Liver (tissue), 9 donors: ENCODE measurements around the gene HDHD3. TPM values are rescaled to one million over a fixed set of nuclear protein-coding genes. Genes with fewer than 3 reads are reported as not detected.

ENCODE experiments used
- DNase-seq: peaks from one replicate; pipeline ENCODE4 v3.0.0-alpha.2; 2017; ENCODE audit warnings: low spot score
- H3K27ac ChIP-seq, 2 donors: one replicate each; pipeline ENCODE4 v1.7.0; 2013; ENCODE audit warnings: inconsistent platforms in 2 of 2, low read length in 2 of 2, control low read depth in 1 of 2, low read depth in 1 of 2, mild to moderate bottlenecking in 1 of 2
- H3K27me3 ChIP-seq, 4 donors: one replicate each; pipeline versions ENCODE4 v1.6.1 to v1.7.0; 2013; ENCODE audit warnings: low read length in 3 of 4, inconsistent platforms in 1 of 4, mild to moderate bottlenecking in 1 of 4, moderate library complexity in 1 of 4; ENCODE audit not compliant: control insufficient read depth in 4 of 4, insufficient read depth in 4 of 4
- H3K36me3 ChIP-seq, 4 donors: one replicate each; pipeline versions ENCODE4 v1.6.1 to v1.7.0; 2013; ENCODE audit warnings: low read length in 3 of 4, mild to moderate bottlenecking in 3 of 4, low read depth in 1 of 4, moderate library complexity in 1 of 4; ENCODE audit not compliant: control insufficient read depth in 4 of 4, insufficient read depth in 3 of 4
- H3K4me1 ChIP-seq, 4 donors: one replicate each; pipeline versions ENCODE4 v1.6.1 to v1.7.0; 2013; ENCODE audit warnings: low read length in 3 of 4, mild to moderate bottlenecking in 3 of 4, moderate library complexity in 1 of 4; ENCODE audit not compliant: control insufficient read depth in 4 of 4, insufficient read depth in 4 of 4
- H3K4me3 ChIP-seq, 3 donors: one replicate each; pipeline versions ENCODE4 v1.6.1 to v1.7.0; 2013; ENCODE audit warnings: low read length in 3 of 3, control low read depth in 1 of 3, low read depth in 1 of 3, mild to moderate bottlenecking in 1 of 3
- H3K9ac ChIP-seq, 2 donors: one replicate each; pipeline ENCODE4 v1.7.0; 2013; ENCODE audit warnings: low read length in 2 of 2, mild to moderate bottlenecking in 2 of 2, moderate library complexity in 2 of 2, control low read depth in 1 of 2, low read depth in 1 of 2
- H3K9me3 ChIP-seq, 4 donors: one replicate each; pipeline versions ENCODE4 v1.6.1 to v1.7.0; 2013; ENCODE audit warnings: low read length in 3 of 4; ENCODE audit not compliant: control insufficient read depth in 4 of 4
- ATF3 ChIP-seq: IDR thresholded peaks from 2 replicates; pipeline ENCODE4 v1.6.1; 2016; ENCODE audit warnings: antibody characterized with exemption
- CTCF ChIP-seq: fragments of 150-350 bp; IDR thresholded peaks from 2 replicates; pipeline ENCODE4 v1.5.1; 2017; ENCODE audit warnings: improper control_type of control experiment, low read depth, low read length; ENCODE audit not compliant: missing input control
- EGR1 ChIP-seq, 2 donors: IDR thresholded peaks; 2 replicates each; pipeline ENCODE4 v1.6.1; 2016 to 2018; ENCODE audit warnings: antibody characterized with exemption in 2 of 2, low read depth in 2 of 2
- FOXA1 ChIP-seq: IDR thresholded peaks from 2 replicates; pipeline ENCODE4 v1.6.1; 2016; ENCODE audit warnings: antibody characterized with exemption
- FOXA2 ChIP-seq: IDR thresholded peaks from 2 replicates; pipeline ENCODE4 v1.6.1; 2016; ENCODE audit warnings: antibody characterized with exemption
- GABPA ChIP-seq, 2 donors: IDR thresholded peaks in 1 of 2; conservative IDR thresholded peaks in 1 of 2; 2 replicates each; pipeline ENCODE4 v1.6.1; 2016; ENCODE audit warnings: antibody characterized with exemption in 2 of 2, mild to moderate bottlenecking in 1 of 2, moderate library complexity in 1 of 2
- HNF4A ChIP-seq, 2 donors: conservative IDR thresholded peaks; 2 replicates each; pipeline ENCODE4 v1.6.1; 2016; ENCODE audit warnings: antibody characterized with exemption in 2 of 2, mild to moderate bottlenecking in 2 of 2
- HNF4G ChIP-seq: IDR thresholded peaks from 2 replicates; pipeline ENCODE4 v1.6.1; 2016; ENCODE audit warnings: antibody characterized with exemption
- JUND ChIP-seq, 2 donors: IDR thresholded peaks; 2 replicates each; pipeline ENCODE4 v1.6.1; 2016; ENCODE audit warnings: antibody characterized with exemption in 2 of 2
- MAX ChIP-seq: IDR thresholded peaks from 2 replicates; pipeline ENCODE4 v1.6.1; 2016; ENCODE audit warnings: antibody characterized with exemption
- NR2F2 ChIP-seq: IDR thresholded peaks from 2 replicates; pipeline ENCODE4 v1.6.1; 2016; ENCODE audit warnings: antibody characterized with exemption
- RAD21 ChIP-seq, 2 donors: IDR thresholded peaks; 2 replicates each; pipeline ENCODE4 v1.6.1; 2016; ENCODE audit warnings: antibody characterized with exemption in 2 of 2, mild to moderate bottlenecking in 2 of 2
- REST ChIP-seq: IDR thresholded peaks from 2 replicates; pipeline ENCODE4 v1.6.1; 2016; ENCODE audit warnings: antibody characterized with exemption, mild to moderate bottlenecking
- RXRA ChIP-seq, 2 donors: IDR thresholded peaks; 2 replicates each; pipeline ENCODE4 v1.6.1; 2017 to 2018; ENCODE audit warnings: antibody characterized with exemption in 2 of 2, mild to moderate bottlenecking in 1 of 2
- SP1 ChIP-seq: IDR thresholded peaks from 2 replicates; pipeline ENCODE4 v1.6.1; 2018; ENCODE audit warnings: antibody characterized with exemption, mild to moderate bottlenecking
- TAF1 ChIP-seq: conservative IDR thresholded peaks from 2 replicates; pipeline ENCODE4 v1.6.1; 2016; ENCODE audit warnings: antibody characterized with exemption, mild to moderate bottlenecking
- YY1 ChIP-seq: IDR thresholded peaks from 2 replicates; pipeline ENCODE4 v1.6.1; 2016; ENCODE audit warnings: antibody characterized with exemption, mild to moderate bottlenecking
- ZBTB33 ChIP-seq: IDR thresholded peaks from 2 replicates; pipeline ENCODE4 v1.6.1; 2016; ENCODE audit warnings: antibody characterized with exemption
- WGBS: extraction: QIAGEN DNeasy Blood & Tissue Kit; methylation state at CpG from one replicate; pipeline ENCODE4 v1.1.7; 2013; 5-methylcytosine and 5-hydroxymethylcytosine counted together
- polyA plus RNA-seq, 2 donors: library from polyadenylated mRNA; stranded (reverse) in 1 of 2; unstranded in 1 of 2; fragments of 200-250 nt in 1 of 2; fragments of >200 nt in 1 of 2; fragmentation: Nextera tagmentation in 1 of 2; extraction: Ambion mirVana in 1 of 2; gene quantifications; one replicate each; pipeline versions ENCODE4 v1.2.1 to v1.2.3, GENCODE V29; 2013 to 2015
- total RNA-seq, 2 donors: library from RNA; depleted of rRNA; stranded (reverse); fragments of >200 nt; gene quantifications; one replicate each; pipeline ENCODE4 v1.2.3, GENCODE V29; 2014
- donor health status: healthy.
- donor health status: healthy.
- donor health status: healthy.
- donor health status: healthy.
- donor health status: healthy.

The HDHD3 gene
- total and polyA plus RNA-seq, 4 donors, result 26.9 to 63.6 (median 61.0) TPM

- H3K27me3 ChIP-seq, result no peaks in the 10 kb centered on the region
- no peaks in the 10 kb centered on the region for H3K9me3 ChIP-seq
- 39% methylated on average over 3 of the region's 3 CpGs for WGBS
- H3K27ac ChIP-seq, result peak overlapping the region; percentile 42 to 66
- peak overlapping the region; percentile 75 to 76 for H3K9ac ChIP-seq
- H3K4me3 ChIP-seq, result peak overlapping the region; percentile 93 to 96 (median 94)
- H3K4me1 ChIP-seq, result peaks cover 13 to 67% (median 58%) of the 10 kb centered on the region in 4 donors
- DNase-seq, result no peak
- no peaks in the 10 kb centered on the region for H3K36me3 ChIP-seq
- TF ChIP-seq JUND (IDR thresholded peaks at IDR 0.05) (no peak), EGR1 (IDR thresholded peaks at IDR 0.05; ENCODE audit: low read depth in 2 of 2) (no peak), TAF1 (no peak), ATF3 (no peak), MAX (no peak), SP1 (no peak)
These were observed 22.9 kb upstream of the HDHD3 start for GRCh38 chr9:113399646-113400200.

- Histone ChIP-seq H3K9ac (peak overlapping the region; percentile 43 to 49), H3K4me3 (peak overlapping the region in 2 of 3 donors; percentile 54 to 96), H3K9me3 (no peaks in the 10 kb centered on the region), H3K36me3 (no peaks in the 10 kb centered on the region), H3K4me1 (peaks cover 17 to 73% (median 61%) of the 10 kb centered on the region in 4 donors), H3K27me3 (no peaks in the 10 kb centered on the region), H3K27ac (peak overlapping the region; percentile 42 to 66)
- 36% methylated on average over 5 of the region's 5 CpGs for WGBS
- no peak for DNase-seq
- peak; percentile 42 for TF ChIP-seq REST
- TF ChIP-seq YY1, result no peak
- TF ChIP-seq HNF4A (conservative IDR thresholded peaks at IDR 0.05), result peak in 1 of 2 donors; percentile 17
- TF ChIP-seq NR2F2, result no peak
- TF ChIP-seq FOXA2, result no peak
- TF ChIP-seq RXRA (IDR thresholded peaks at IDR 0.05), result peak in 1 of 2 donors; percentile 8
- no peak for TF ChIP-seq GABPA (IDR thresholded peaks at IDR 0.05 in 1 of 2, conservative IDR thresholded peaks at IDR 0.05 in 1 of 2)
These were observed 22.0 kb upstream of the HDHD3 start for GRCh38 chr9:113398796-113399195.

GRCh38 chr9:113397203-113397631 is 20.4 kb upstream of the HDHD3 start:
- Histone ChIP-seq H3K9me3 (no peaks in the 10 kb centered on the region), H3K27ac (peak overlapping the region; percentile 44 to 46), H3K9ac (no peak overlapping the region), H3K4me3 (no peak overlapping the region), H3K36me3 (peaks cover 0 to 11% (median 5%) of the 10 kb centered on the region in 4 donors), H3K27me3 (no peaks in the 10 kb centered on the region), H3K4me1 (peaks cover 21 to 77% (median 64%) of the 10 kb centered on the region in 4 donors)
- 76% methylated on average over 3 of the region's 3 CpGs for WGBS
- peak; percentile 81 for DNase-seq
- TF ChIP-seq SP1, result no peak
- no peak for TF ChIP-seq TAF1
- TF ChIP-seq RXRA (IDR thresholded peaks at IDR 0.05), result no peak
- no peak for TF ChIP-seq JUND (IDR thresholded peaks at IDR 0.05)
- no peak for TF ChIP-seq YY1
- TF ChIP-seq FOXA1, result no peak
- TF ChIP-seq MAX, result no peak
- no peak for TF ChIP-seq EGR1 (IDR thresholded peaks at IDR 0.05; ENCODE audit: low read depth in 2 of 2)
- no peak for TF ChIP-seq NR2F2
- no peak for TF ChIP-seq HNF4A (conservative IDR thresholded peaks at IDR 0.05)
- TF ChIP-seq ATF3, result no peak
- no peak for TF ChIP-seq RAD21 (IDR thresholded peaks at IDR 0.05)
- no peak for TF ChIP-seq HNF4G
- TF ChIP-seq GABPA (IDR thresholded peaks at IDR 0.05 in 1 of 2, conservative IDR thresholded peaks at IDR 0.05 in 1 of 2), result no peak
- TF ChIP-seq ZBTB33, result no peak
- TF ChIP-seq FOXA2, result no peak
- no peak for TF ChIP-seq CTCF
